ENCODE measurements around the gene PLEK.

Gene PLEK

DNA sequence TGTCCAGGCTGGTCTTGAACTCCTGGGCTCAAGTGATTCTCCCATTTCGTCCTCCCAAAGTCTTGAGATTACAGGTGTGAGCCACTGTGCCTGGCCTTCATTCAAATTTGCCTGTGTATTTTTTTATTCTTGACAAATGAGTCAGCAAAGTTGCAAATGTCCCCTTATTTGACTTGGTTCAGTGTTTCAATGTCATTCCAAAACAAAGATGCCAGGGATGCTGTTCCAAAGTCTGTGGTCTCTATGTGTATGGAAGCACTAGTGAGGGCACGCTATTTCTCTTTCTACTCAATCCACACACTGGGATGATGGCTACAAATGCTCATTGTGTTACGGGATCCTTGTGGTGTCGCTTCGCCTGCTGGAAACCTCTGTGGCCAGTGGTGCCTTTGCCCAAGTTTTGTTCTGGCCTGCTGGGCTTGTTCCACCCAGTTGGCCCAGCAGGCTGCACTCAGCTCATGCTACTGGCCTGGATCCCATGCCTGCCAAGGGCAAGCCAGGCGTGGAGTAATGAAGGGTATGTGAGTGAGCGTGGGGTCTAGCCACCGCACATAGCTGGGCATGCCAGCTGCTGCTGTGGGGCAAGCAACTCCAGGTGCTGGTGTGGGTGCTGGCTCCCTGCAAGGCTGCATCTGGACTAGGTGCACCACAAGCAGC is 66.4 kb downstream of the PLEK start:
- DNase-seq (ENCODE audit: low read depth) = no peak
- TF ChIP-seq, protein P1, sequence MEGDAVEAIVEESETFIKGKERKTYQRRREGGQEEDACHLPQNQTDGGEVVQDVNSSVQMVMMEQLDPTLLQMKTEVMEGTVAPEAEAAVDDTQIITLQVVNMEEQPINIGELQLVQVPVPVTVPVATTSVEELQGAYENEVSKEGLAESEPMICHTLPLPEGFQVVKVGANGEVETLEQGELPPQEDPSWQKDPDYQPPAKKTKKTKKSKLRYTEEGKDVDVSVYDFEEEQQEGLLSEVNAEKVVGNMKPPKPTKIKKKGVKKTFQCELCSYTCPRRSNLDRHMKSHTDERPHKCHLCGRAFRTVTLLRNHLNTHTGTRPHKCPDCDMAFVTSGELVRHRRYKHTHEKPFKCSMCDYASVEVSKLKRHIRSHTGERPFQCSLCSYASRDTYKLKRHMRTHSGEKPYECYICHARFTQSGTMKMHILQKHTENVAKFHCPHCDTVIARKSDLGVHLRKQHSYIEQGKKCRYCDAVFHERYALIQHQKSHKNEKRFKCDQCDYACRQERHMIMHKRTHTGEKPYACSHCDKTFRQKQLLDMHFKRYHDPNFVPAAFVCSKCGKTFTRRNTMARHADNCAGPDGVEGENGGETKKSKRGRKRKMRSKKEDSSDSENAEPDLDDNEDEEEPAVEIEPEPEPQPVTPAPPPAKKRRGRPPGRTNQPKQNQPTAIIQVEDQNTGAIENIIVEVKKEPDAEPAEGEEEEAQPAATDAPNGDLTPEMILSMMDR (conservative IDR thresholded peaks at IDR 0.05; ENCODE audit: low read length) = no peak
- no peak overlapping the region for H3K4me3 ChIP-seq (ENCODE audit: low read length)

DNA sequence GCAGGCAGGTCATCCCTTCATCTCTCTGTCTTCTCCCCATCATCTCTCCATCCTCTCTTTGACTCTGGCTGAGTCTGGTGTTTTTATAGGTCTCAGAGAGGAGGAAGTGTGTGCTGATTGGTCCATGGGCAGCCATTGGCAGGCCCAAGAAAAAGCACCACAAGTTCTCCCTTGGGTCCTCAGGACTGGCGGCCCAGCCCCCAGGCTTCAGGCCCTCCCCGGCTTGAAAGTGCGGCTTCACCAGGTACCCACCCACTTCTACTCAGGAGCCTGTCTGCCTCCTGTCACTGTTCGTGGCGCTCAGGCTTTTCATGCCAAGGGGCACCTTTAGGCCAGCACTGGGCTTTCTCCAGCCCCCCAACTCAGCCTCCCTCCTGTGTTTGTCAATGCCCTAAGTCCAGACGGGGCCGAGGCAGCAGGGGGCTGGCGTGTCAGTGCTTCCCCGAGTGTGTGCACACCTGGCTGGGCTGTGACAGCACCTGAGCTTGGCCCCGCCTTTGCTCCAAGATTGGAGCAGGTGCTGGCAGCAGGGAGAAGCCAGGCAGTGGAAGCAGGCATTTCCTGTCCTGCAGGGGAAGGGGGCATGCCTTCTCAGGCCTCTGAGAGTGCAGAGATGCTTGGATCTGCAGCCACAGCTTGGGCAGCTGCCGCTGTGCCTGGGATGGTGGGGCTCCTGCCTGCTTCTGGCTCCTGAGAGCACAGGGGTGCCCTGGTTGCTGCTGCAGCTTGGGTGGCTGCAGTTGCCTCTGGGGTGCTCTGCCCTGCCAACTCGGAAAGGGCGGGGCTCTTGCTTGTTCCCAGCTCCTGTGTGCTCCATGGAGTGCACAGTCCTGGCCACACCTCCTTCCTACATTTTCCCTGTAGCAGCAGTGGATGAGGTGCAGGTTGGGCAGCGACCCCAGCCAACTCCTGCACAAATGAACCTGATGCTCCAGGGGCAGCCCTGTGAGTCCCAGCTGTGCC is 67.9 kb downstream of the PLEK start:
- TF ChIP-seq, protein P1 (conservative IDR thresholded peaks at IDR 0.05; ENCODE audit: low read length) = no peak
- no peak for DNase-seq (ENCODE audit: low read depth)
- H3K4me3 ChIP-seq (ENCODE audit: low read length) = no peak overlapping the region

DNA sequence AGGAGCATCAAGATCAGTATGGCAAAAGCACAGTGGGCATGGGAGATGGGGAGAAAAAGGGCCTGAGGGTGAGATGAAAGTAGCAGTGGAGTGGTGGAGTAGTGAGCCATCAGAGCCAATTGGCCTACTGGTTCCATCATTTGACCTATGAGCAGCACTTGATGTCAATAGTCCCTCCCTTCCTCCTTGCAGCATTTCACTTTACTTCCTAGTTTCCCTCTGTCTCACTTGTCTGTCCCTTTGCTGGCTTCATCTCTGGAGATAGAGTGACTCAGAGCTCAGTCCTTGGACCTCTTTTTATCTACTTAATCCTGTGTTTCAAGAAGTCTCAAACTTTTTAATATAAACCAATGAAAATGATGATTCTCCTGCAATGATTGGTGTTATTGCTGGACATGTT is 69.9 kb downstream of the PLEK start:
- no peak overlapping the region for H3K4me3 ChIP-seq (ENCODE audit: low read length)
- no peak for DNase-seq (ENCODE audit: low read depth)
- TF ChIP-seq, protein P1 (conservative IDR thresholded peaks at IDR 0.05; ENCODE audit: low read length) = no peak

DNA sequence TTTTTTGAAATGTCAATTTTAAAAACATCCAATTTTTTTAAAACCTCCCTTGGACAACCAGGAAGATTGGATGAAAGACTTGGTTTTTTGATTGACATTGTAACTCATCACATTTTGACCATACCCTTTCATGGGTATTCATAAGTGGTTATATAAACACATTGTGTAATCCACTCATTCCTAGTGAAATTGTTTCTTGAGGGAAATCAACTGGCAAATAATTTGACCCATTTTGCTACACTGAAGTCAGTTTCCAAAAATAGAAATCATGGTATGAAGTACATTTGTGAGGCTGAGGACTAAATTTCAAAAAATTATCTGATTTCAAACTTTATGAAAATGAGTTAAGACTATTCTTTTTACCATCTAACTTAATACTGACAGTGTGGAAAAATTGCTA is 70.5 kb downstream of the PLEK start:
- TF ChIP-seq, protein P1 (conservative IDR thresholded peaks at IDR 0.05; ENCODE audit: low read length) = no peak
- no peak overlapping the region for H3K4me3 ChIP-seq (ENCODE audit: low read length)
- peak; percentile 47 for DNase-seq (ENCODE audit: low read depth)

DNA sequence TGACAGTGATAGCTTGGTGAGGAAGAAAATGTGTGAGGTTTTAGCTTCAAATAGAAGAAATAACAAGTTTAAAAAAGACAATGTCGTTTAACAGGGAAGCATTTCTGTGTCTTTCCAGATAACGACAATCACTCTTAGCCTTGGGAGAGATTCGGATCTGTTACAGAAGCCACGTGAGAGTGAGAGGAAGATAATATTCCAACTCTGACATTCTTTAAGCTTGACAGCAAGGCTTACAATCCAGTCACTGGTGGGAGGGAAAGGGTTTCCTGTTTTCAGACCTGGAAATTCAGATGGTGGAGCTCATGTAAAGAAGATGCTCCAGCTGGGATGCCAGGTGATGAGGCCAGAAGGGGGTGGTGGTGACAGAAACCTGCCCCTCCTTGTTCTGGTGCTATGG is 71.2 kb downstream of the PLEK start:
- peak; percentile 9 for DNase-seq (ENCODE audit: low read depth)
- H3K4me3 ChIP-seq (ENCODE audit: low read length) = no peak overlapping the region
- TF ChIP-seq, protein P1 (conservative IDR thresholded peaks at IDR 0.05; ENCODE audit: low read length) = no peak

DNA sequence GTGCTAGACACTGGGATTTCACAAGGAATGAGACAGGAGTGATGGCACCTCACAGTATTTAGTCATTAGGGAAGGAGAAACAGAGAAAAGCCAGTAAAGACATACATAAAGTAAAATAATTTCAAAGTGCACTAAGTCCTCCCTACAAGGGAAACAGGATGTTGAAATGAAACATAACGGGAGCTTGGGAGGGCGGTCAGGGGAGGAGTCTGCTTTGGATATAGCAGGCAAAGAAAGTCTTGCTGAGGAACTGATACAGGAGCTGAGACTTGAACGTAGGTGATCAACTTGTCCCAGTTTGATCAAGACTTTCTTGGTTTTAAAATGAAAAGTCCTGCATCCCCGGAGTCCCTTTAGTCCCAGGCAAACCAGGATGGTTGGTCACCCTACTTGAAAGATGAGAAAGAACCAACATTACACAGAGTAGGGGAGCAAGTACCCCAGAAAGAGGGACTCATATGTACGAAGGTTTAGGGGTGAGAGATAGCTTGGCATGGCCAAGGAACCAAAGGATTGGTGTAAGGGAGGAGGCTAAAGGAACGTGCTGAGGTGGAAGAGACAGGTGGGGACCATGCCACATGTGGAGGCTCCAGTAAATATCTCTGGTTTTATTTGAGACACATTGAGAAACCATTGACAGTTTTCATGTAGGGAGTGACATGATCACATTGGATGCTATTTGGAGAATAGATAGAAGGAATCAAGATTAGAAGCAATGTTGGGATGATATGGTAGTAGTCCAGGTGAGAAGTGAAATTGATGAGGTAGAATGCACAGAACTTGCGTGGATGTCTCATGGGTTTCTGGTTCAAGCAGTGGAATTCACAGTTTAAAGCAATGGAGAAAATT is 73.6 kb downstream of the PLEK start:
- H3K4me3 ChIP-seq (ENCODE audit: low read length) = no peak overlapping the region
- DNase-seq (ENCODE audit: low read depth) = no peak
- TF ChIP-seq, protein P1 (conservative IDR thresholded peaks at IDR 0.05; ENCODE audit: low read length) = no peak

All from AG10803 (cell line).